Measurements from ENCODE around the gene GSG1L.

GRCh38 chr16:28027055-28027454 lies 36.5 kb downstream of the GSG1L start:
- TF ChIP-seq CTCF (IDR thresholded peaks at IDR 0.05; ENCODE audit: insufficient read depth, low read length): no peak
- TF ChIP-seq GABPA (IDR thresholded peaks at IDR 0.05; ENCODE audit: low read depth): no peak
- TF ChIP-seq POLR2AphosphoS5 (IDR thresholded peaks at IDR 0.05; ENCODE audit: low read depth): no peak
- no peak for TF ChIP-seq REST (IDR thresholded peaks at IDR 0.05; ENCODE audit: insufficient replicate concordance, low read depth)
- no peak for TF ChIP-seq SPI1 (IDR thresholded peaks at IDR 0.05; ENCODE audit: borderline replicate concordance, low read depth)

Data from HL-60 (cell line).